H9 (cell line): ENCODE data around the gene GORAB. TPM values are rescaled to one million over a fixed set of nuclear protein-coding genes. Genes with fewer than 3 reads are reported as not detected.
A peak's percentile ranks its signal among the peaks of the same experiment; 100 is the strongest.

Source experiments
- DNase-seq: peaks from one replicate; pipeline ENCODE4 v3.0.0-alpha.2; 2017
- H2AFZ ChIP-seq: one replicate; pipeline ENCODE4 v1.6.1; 2013; ENCODE audit warnings: mild to moderate bottlenecking, low read length, control low read depth, moderate library complexity
- H2AK5ac ChIP-seq: 2 replicates; pipeline ENCODE4 v1.6.1; 2013; ENCODE audit warnings: low read length, control low read depth, mixed read lengths; ENCODE audit not compliant: insufficient read length
- H2BK120ac ChIP-seq: one replicate; pipeline ENCODE4 v1.6.1; 2013; ENCODE audit warnings: low read depth, mild to moderate bottlenecking, low read length, control low read depth, inconsistent platforms; ENCODE audit not compliant: poor library complexity, severe bottlenecking
- H2BK12ac ChIP-seq: 2 replicates; pipeline ENCODE4 v1.6.1; 2013; ENCODE audit warnings: low read length, control low read depth, mixed read lengths, low read depth; ENCODE audit not compliant: insufficient read length
- H2BK15ac ChIP-seq: 2 replicates; pipeline ENCODE4 v1.6.1; 2013; ENCODE audit warnings: low read depth, low read length, control low read depth
- H2BK20ac ChIP-seq: one replicate; pipeline ENCODE4 v1.6.1; 2013; ENCODE audit warnings: low read depth, mild to moderate bottlenecking, low read length, control low read depth, inconsistent platforms; ENCODE audit not compliant: poor library complexity, severe bottlenecking
- H2BK5ac ChIP-seq: 2 replicates; pipeline ENCODE4 v1.6.1; 2013; ENCODE audit warnings: low read length, control low read depth, mixed read lengths; ENCODE audit not compliant: insufficient read length
- H3K14ac ChIP-seq: 2 replicates; pipeline ENCODE4 v1.6.1; 2013; ENCODE audit warnings: low read length, control low read depth; ENCODE audit not compliant: insufficient read depth
- H3K18ac ChIP-seq: 2 replicates; pipeline ENCODE4 v1.6.1; 2013; ENCODE audit warnings: low read depth, mild to moderate bottlenecking, mixed read lengths, low read length, control low read depth; ENCODE audit not compliant: insufficient read length
- H3K23ac ChIP-seq: 2 replicates; pipeline ENCODE4 v1.6.1; 2013; ENCODE audit warnings: low read length, control low read depth, mixed read lengths, low read depth; ENCODE audit not compliant: insufficient read length
- H3K23me2 ChIP-seq: 2 replicates; pipeline ENCODE4 v1.6.1; 2013; ENCODE audit warnings: low read depth, mild to moderate bottlenecking, mixed read lengths, low read length, control low read depth; ENCODE audit not compliant: insufficient read length, poor library complexity, severe bottlenecking
- H3K27ac ChIP-seq: 2 replicates; pipeline ENCODE4 v1.5.1; 2013; ENCODE audit warnings: low read length, control low read depth, mixed read lengths, low read depth; ENCODE audit not compliant: insufficient read length
- H3K27me3 ChIP-seq: 2 replicates; pipeline ENCODE4 v1.6.1; 2013; ENCODE audit warnings: low read length, control low read depth, inconsistent platforms; ENCODE audit not compliant: insufficient read depth
- H3K4ac ChIP-seq: 2 replicates; pipeline ENCODE4 v1.6.1; 2013; ENCODE audit warnings: low read depth, mild to moderate bottlenecking, control low read depth, inconsistent platforms, low read length, moderate library complexity
- H3K4me1 ChIP-seq: 2 replicates; pipeline ENCODE4 v1.6.1; 2013; ENCODE audit warnings: low read length, control low read depth, inconsistent platforms; ENCODE audit not compliant: insufficient read depth
- H3K4me2 ChIP-seq: 2 replicates; pipeline ENCODE4 v1.6.1; 2013; ENCODE audit warnings: low read length, control low read depth, mixed read lengths; ENCODE audit not compliant: insufficient read length, insufficient read depth
- H3K56ac ChIP-seq: 2 replicates; pipeline ENCODE4 v1.6.1; 2013; ENCODE audit warnings: low read depth, mild to moderate bottlenecking, mixed read lengths, low read length, control low read depth; ENCODE audit not compliant: insufficient read length
- H3K79me1 ChIP-seq: 2 replicates; pipeline ENCODE4 v1.6.1; 2013; ENCODE audit warnings: low read depth, mild to moderate bottlenecking, moderate library complexity, low read length, control low read depth, inconsistent platforms; ENCODE audit not compliant: insufficient read depth, poor library complexity, severe bottlenecking
- H3K79me2 ChIP-seq: 2 replicates; pipeline ENCODE4 v1.6.1; 2013; ENCODE audit warnings: low read length, control low read depth, inconsistent platforms; ENCODE audit not compliant: insufficient read depth
- H3K9ac ChIP-seq: 2 replicates; pipeline ENCODE4 v1.6.1; 2013; ENCODE audit warnings: low read length, control low read depth, mixed read lengths; ENCODE audit not compliant: insufficient read length; ENCODE audit errors: extremely low read depth
- H3K9me3 ChIP-seq: one replicate; pipeline ENCODE4 v1.6.1; 2013; ENCODE audit warnings: low read depth, low read length, inconsistent platforms; ENCODE audit not compliant: control insufficient read depth
- H3T11ph ChIP-seq: one replicate; pipeline ENCODE4 v1.6.1; 2013; ENCODE audit warnings: mild to moderate bottlenecking, low read length, control low read depth, inconsistent platforms
- H4K20me1 ChIP-seq: one replicate; pipeline ENCODE4 v1.6.1; 2013; ENCODE audit not compliant: control insufficient read depth, insufficient read length, insufficient read depth
- H4K5ac ChIP-seq: 2 replicates; pipeline ENCODE4 v1.6.1; 2013; ENCODE audit warnings: low read depth, mild to moderate bottlenecking, mixed read lengths, low read length, control low read depth; ENCODE audit not compliant: insufficient read length
- H4K8ac ChIP-seq: replicated peaks from 2 replicates; pipeline ENCODE4 v1.6.1; 2013; ENCODE audit warnings: low read length, control low read depth, mixed read lengths, low read depth; ENCODE audit not compliant: insufficient read length
- H4K91ac ChIP-seq: 2 replicates; pipeline ENCODE4 v1.6.1; 2013; ENCODE audit warnings: low read depth, mild to moderate bottlenecking, moderate library complexity, mixed read lengths, low read length, control low read depth; ENCODE audit not compliant: insufficient read length
- H3K27ac Mint-ChIP-seq, 3 experiments: 2 replicates in 2 of 3; 3 replicates in 1 of 3; pipeline ENCODE4 v1.8.0; 2020 to 2021; ENCODE audit warnings: mixed read lengths in 3 of 3, mild to moderate bottlenecking in 1 of 3, moderate library complexity in 1 of 3
- H3K27me3 Mint-ChIP-seq: 2 replicates; pipeline ENCODE4 v1.8.0; 2021; ENCODE audit warnings: low read depth, mild to moderate bottlenecking, moderate library complexity, mixed read lengths
- H3K36me3 Mint-ChIP-seq, 3 experiments: 2 replicates in 2 of 3; 3 replicates in 1 of 3; pipeline ENCODE4 v1.8.0; 2020 to 2021; ENCODE audit warnings: low read depth in 3 of 3, mixed read lengths in 3 of 3; ENCODE audit not compliant: insufficient read depth in 1 of 3
- H3K4me1 Mint-ChIP-seq, 2 experiments: 2 replicates each; pipeline ENCODE4 v1.8.0; 2020; ENCODE audit warnings: mixed read lengths in 2 of 2
- H3K4me3 Mint-ChIP-seq, 2 experiments: 2 replicates in 1 of 2; 3 replicates in 1 of 2; pipeline ENCODE4 v1.8.0; 2020 to 2021; ENCODE audit warnings: mild to moderate bottlenecking in 2 of 2, mixed read lengths in 2 of 2, moderate library complexity in 1 of 2
- H3K9me3 Mint-ChIP-seq, 2 experiments: 2 replicates in 1 of 2; 3 replicates in 1 of 2; pipeline ENCODE4 v1.8.0; 2020; ENCODE audit warnings: mild to moderate bottlenecking in 2 of 2, mixed read lengths in 2 of 2, moderate library complexity in 1 of 2
- CTCF ChIP-seq: fragments of 200-600 bp; sonication (generic); conservative IDR thresholded peaks from 3 replicates; pipeline ENCODE4 v1.8.0; 2021; ENCODE audit warnings: antibody characterized with exemption, mild to moderate bottlenecking
- WGBS: extraction: QIAGEN DNeasy Blood & Tissue Kit; methylation state at CpG from one replicate; pipeline ENCODE4 v1.1.7; 2013; ENCODE audit warnings: missing lambda C conversion rate, low lambda C conversion rate, mixed read lengths; ENCODE audit not compliant: insufficient read length; ENCODE audit errors: extremely low coverage; 5-methylcytosine and 5-hydroxymethylcytosine counted together
- total RNA-seq: library from RNA; stranded (reverse); gene quantifications from 2 replicates; pipeline ENCODE4 v1.2.1, GENCODE V29; 2021

The GORAB gene
- total RNA-seq, 1 experiment from 2014 or later = 17.8 TPM

DNA sequence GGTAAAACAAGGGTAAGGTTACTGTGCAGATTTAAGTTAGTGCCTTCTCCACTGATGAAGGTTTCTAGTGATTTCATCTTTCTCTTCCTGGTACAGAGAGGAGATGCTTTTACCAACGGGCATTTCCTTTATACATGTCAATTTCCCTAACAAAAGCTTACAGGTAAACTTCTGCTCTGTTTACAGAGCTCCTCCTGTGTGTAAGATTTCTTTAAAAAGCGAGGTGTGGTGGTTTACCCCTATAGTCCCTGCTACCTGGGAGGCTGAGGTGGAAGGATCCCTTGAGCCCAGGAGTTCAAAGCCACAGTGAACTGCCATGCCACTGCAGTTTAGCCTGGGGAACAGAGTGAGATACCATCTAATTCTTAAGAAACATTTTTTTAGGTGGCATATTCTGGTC, 40.7 kb upstream of the GORAB start:
- peaks cover 28 to 54% of the 10 kb centered on the region in 2 experiments for H3K4me1 Mint-ChIP-seq
- Histone ChIP-seq H2BK5ac (no peak overlapping the region), H4K91ac (no peak overlapping the region), H4K20me1 (no peaks in the 10 kb centered on the region), H4K8ac (no peak overlapping the region), H2BK120ac (no peak overlapping the region), H3K27me3 (no peaks in the 10 kb centered on the region), H3K23me2 (no peaks in the 10 kb centered on the region), H3K4me2 (no peak overlapping the region), H2BK12ac (no peak overlapping the region), H3K18ac (no peak overlapping the region), H2BK15ac (no peak overlapping the region), H3K56ac (no peak overlapping the region), H3K4me1 (peaks cover 4% of the 10 kb centered on the region; the same call in 1 of the 2 replicates), H3K79me1 (no peaks in the 10 kb centered on the region), H3K14ac (no peak overlapping the region), H4K5ac (no peak overlapping the region), H3K9me3 (no peaks in the 10 kb centered on the region), H2AFZ (no peak overlapping the region), H3K4ac (no peak overlapping the region), H3T11ph (no peak overlapping the region), H2AK5ac (no peak overlapping the region), H2BK20ac (no peak overlapping the region), H3K23ac (no peak overlapping the region), H3K9ac (no peak overlapping the region), H3K27ac (no peak overlapping the region), H3K79me2 (no peaks in the 10 kb centered on the region)
- no CpG with 5 or more reads among the region's 2 CpGs for WGBS
- no peak for TF ChIP-seq CTCF
- DNase-seq = no peak
- no peak overlapping the region for H3K4me3 Mint-ChIP-seq
- peaks cover 3 to 13% (median 13%) of the 10 kb centered on the region in 3 experiments; a peak in 5 of 7 replicates for H3K36me3 Mint-ChIP-seq
- H3K9me3 Mint-ChIP-seq = peaks cover 14 to 15% of the 10 kb centered on the region in 2 experiments
- peak overlapping the region in 2 of 3 experiments; percentile 32 to 41; a peak in 2 of 7 replicates for H3K27ac Mint-ChIP-seq
- H3K27me3 Mint-ChIP-seq = no peaks in the 10 kb centered on the region; the same call in 1 of the 2 replicates
